ENCODE measurements around the gene CRACDL. TPM values are rescaled to one million over a fixed set of nuclear protein-coding genes. Genes with fewer than 3 reads are reported as not detected.

CRACDL gene
- total and polyA plus RNA-seq, 2 donors (not counting 3 experiments of a cell fraction or from before 2014, with no cell fraction given), result 0.92 to 6.3 TPM

GRCh38 chr2:98927027-98927426 lies 9.0 kb downstream of the CRACDL start:
- DNase-seq (ENCODE audit: low read depth, low spot score) (no peak), FAIRE-seq (no peak)
- Histone ChIP-seq H3K4me3 (replicated peaks in 1 of 3; ENCODE audit: insufficient read depth in 1 of 3, low read depth in 1 of 3, low read length in 3 of 3) (no peak overlapping the region), H3K9me3 (replicated peaks; ENCODE audit: control insufficient read depth, insufficient read depth, low read length) (no peaks in the 10 kb centered on the region), H3K27me3 (ENCODE audit: control insufficient read depth in 2 of 2, insufficient read depth in 2 of 2, low read length in 2 of 2) (no peaks in the 10 kb centered on the region), H3K9me1 (replicated peaks; ENCODE audit: control insufficient read depth, extremely low read depth, insufficient read depth, low read length) (no peaks in the 10 kb centered on the region), H4K20me1 (replicated peaks; ENCODE audit: control insufficient read depth, extremely low read depth, insufficient read depth, low read length) (no peaks in the 10 kb centered on the region), H3K4me1 (ENCODE audit: control insufficient read depth, extremely low read depth, insufficient read depth, low read length) (no peaks in the 10 kb centered on the region), H3K4me2 (ENCODE audit: insufficient read depth, low read length) (no peak overlapping the region), H3K9ac (replicated peaks; ENCODE audit: extremely low read depth, insufficient read depth, low read length) (no peak overlapping the region), H3K36me3 (ENCODE audit: control insufficient read depth in 2 of 2, extremely low read depth in 1 of 2, insufficient read depth in 2 of 2, low read length in 2 of 2) (no peaks in the 10 kb centered on the region), H2AFZ (ENCODE audit: low read depth, low read length) (no peak overlapping the region), H3K27ac (ENCODE audit: insufficient read depth, low read depth, low read length) (no peak overlapping the region), H3K79me2 (ENCODE audit: control insufficient read depth, insufficient read depth, low read length) (no peaks in the 10 kb centered on the region)
- CTCF ChIA-PET, result interaction anchor here (1.1 kb wide), 1 partner anchor 22 kb away, joined by 3 read pairs; no protein-coding TSS in a partner anchor
- BruUV-seq (replicated peaks), result no TSS peak
- intact Hi-C loops (cut with micrococcal nuclease), result no loop called here
- dilution Hi-C loops (cut with MboI; ENCODE audit: extremely low pct_ligation_motif_present, low sequenced_read_pairs), result no loop called here
- TF ChIP-seq JUN (IDR thresholded peaks at IDR 0.05; ENCODE audit: borderline replicate concordance, insufficient read depth, insufficient read length, low read depth), result no peak
- no peak for TF ChIP-seq POLR2AphosphoS5 (IDR thresholded peaks at IDR 0.05; ENCODE audit: insufficient read depth, low read depth, low read length)
- TF ChIP-seq MAX (IDR thresholded peaks at IDR 0.05; ENCODE audit: insufficient read depth, insufficient read length), result no peak
- TF ChIP-seq FOS (IDR thresholded peaks at IDR 0.05; ENCODE audit: borderline replicate concordance, insufficient read depth, low read length), result no peak
- no peak for TF ChIP-seq EZH2 (IDR thresholded peaks at IDR 0.05; ENCODE audit: borderline replicate concordance, low read depth, low read length, severe bottlenecking)
- TF ChIP-seq GATA2 (IDR thresholded peaks at IDR 0.05; ENCODE audit: insufficient read depth, insufficient read length, low read depth, low read length), result no peak
- TF ChIP-seq POLR2A (IDR thresholded peaks at IDR 0.05; ENCODE audit: low read depth, low read length), result no peak
- no peak for TF ChIP-seq MYC (IDR thresholded peaks at IDR 0.05; ENCODE audit: low read depth, low read length)
- TF ChIP-seq, protein P1, sequence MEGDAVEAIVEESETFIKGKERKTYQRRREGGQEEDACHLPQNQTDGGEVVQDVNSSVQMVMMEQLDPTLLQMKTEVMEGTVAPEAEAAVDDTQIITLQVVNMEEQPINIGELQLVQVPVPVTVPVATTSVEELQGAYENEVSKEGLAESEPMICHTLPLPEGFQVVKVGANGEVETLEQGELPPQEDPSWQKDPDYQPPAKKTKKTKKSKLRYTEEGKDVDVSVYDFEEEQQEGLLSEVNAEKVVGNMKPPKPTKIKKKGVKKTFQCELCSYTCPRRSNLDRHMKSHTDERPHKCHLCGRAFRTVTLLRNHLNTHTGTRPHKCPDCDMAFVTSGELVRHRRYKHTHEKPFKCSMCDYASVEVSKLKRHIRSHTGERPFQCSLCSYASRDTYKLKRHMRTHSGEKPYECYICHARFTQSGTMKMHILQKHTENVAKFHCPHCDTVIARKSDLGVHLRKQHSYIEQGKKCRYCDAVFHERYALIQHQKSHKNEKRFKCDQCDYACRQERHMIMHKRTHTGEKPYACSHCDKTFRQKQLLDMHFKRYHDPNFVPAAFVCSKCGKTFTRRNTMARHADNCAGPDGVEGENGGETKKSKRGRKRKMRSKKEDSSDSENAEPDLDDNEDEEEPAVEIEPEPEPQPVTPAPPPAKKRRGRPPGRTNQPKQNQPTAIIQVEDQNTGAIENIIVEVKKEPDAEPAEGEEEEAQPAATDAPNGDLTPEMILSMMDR (IDR thresholded peaks at IDR 0.05; ENCODE audit: extremely low read depth in 1 of 2, insufficient read depth in 1 of 2, low read depth in 1 of 2, low read length in 2 of 2), result no peak
- POLR2A ChIA-PET, result no interaction called here
